HEK293T (cell line): ENCODE data around the gene FHOD3.
"Not testable (repeated sequence)": the region's sequence is repeated elsewhere in the genome, so short reads cannot be mapped to it uniquely, and the experiment has no call there.

ENCODE experiments used
- CTCF ChIA-PET: fragments of 350-600 bp; formaldehyde crosslinking; extraction: SDS; loops from one replicate; lab custom pipeline; 2021; ENCODE audit warnings: antibody characterized with exemption, inconsistent platforms; lab: Yijun Ruan, JAX
- POLR2A ChIA-PET: fragments of 350-600 bp; formaldehyde crosslinking; extraction: SDS; loops from one replicate; lab custom pipeline; 2020; ENCODE audit warnings: antibody characterized with exemption, inconsistent platforms; lab: Yijun Ruan, JAX
- DNase-seq: peaks from one replicate; pipeline ENCODE4 v3.0.0; 2012; ENCODE audit warnings: mixed read lengths; ENCODE audit errors: extremely low spot score
- ARNT ChIP-seq: fragments of 450-650 bp; IDR thresholded peaks from 2 replicates; pipeline ENCODE4 v1.6.1; 2017; ENCODE audit warnings: mild to moderate bottlenecking
- BHLHE40 ChIP-seq: fragments of 450-650 bp; IDR thresholded peaks from 2 replicates; pipeline ENCODE4 v1.6.1; 2016; ENCODE audit warnings: mild to moderate bottlenecking, moderate library complexity, borderline replicate concordance
- CTBP1 ChIP-seq: fragments of 450-650 bp; IDR thresholded peaks from 2 replicates; pipeline ENCODE4 v1.6.1; 2016; ENCODE audit warnings: borderline replicate concordance
- ELF4 ChIP-seq: fragments of 450-650 bp; IDR thresholded peaks from 2 replicates; pipeline ENCODE4 v1.6.1; 2017; ENCODE audit warnings: antibody characterized with exemption
- FOXA1 ChIP-seq: fragments of 450-650 bp; IDR thresholded peaks from 2 replicates; pipeline ENCODE4 v1.6.1; 2016; ENCODE audit warnings: mild to moderate bottlenecking
- FOXK2 ChIP-seq: fragments of 450-650 bp; IDR thresholded peaks from 2 replicates; pipeline ENCODE4 v1.6.1; 2016; ENCODE audit warnings: mild to moderate bottlenecking
- FOXM1 ChIP-seq: fragments of 450-650 bp; IDR thresholded peaks from 2 replicates; pipeline ENCODE4 v1.6.1; 2017; ENCODE audit warnings: mild to moderate bottlenecking, borderline replicate concordance
- HDGF ChIP-seq: fragments of 450-650 bp; IDR thresholded peaks from 2 replicates; pipeline ENCODE4 v1.6.1; 2017; ENCODE audit warnings: antibody characterized with exemption, borderline replicate concordance
- L3MBTL2 ChIP-seq: fragments of 450-650 bp; conservative IDR thresholded peaks from 2 replicates; pipeline ENCODE4 v1.6.1; 2016; ENCODE audit warnings: mild to moderate bottlenecking
- LEF1 ChIP-seq: fragments of 450-650 bp; IDR thresholded peaks from 2 replicates; pipeline ENCODE4 v1.6.1; 2017; ENCODE audit warnings: mild to moderate bottlenecking, borderline replicate concordance
- NFRKB ChIP-seq: fragments of 450-650 bp; IDR thresholded peaks from 2 replicates; pipeline ENCODE4 v1.6.1; 2016; ENCODE audit warnings: mild to moderate bottlenecking, moderate library complexity
- SP1 ChIP-seq: fragments of 450-650 bp; IDR thresholded peaks from 2 replicates; pipeline ENCODE4 v1.6.1; 2017
- SUZ12 ChIP-seq: fragments of 450-650 bp; IDR thresholded peaks from 2 replicates; pipeline ENCODE4 v1.6.1; 2016; ENCODE audit warnings: mild to moderate bottlenecking
- TARDBP ChIP-seq: fragments of 450-650 bp; IDR thresholded peaks from 2 replicates; pipeline ENCODE4 v1.6.1; 2016
- ZNF384 ChIP-seq: fragments of 450-650 bp; IDR thresholded peaks from 2 replicates; pipeline ENCODE4 v1.6.1; 2016
- TF ChIP-seq, protein P1 (sequence below): fragments of 450-650 bp; IDR thresholded peaks from 2 replicates; pipeline ENCODE4 v1.6.1; 2016

The FHOD3 gene

GRCh38 chr18:36812678-36813077, 515.2 kb downstream of the FHOD3 start:
- CTCF ChIA-PET: interaction anchor here (0.7 to 4.0 kb wide), 4 partner anchors 9 to 125 kb away, joined by 3 to 15 read pairs (median 4); partner anchors contain the start of genes KIAA1328 and TPGS2
- POLR2A ChIA-PET: no interaction called here
- no peak for DNase-seq
- TF ChIP-seq ELF4 (no peak), NFRKB (no peak), SUZ12 (no peak), FOXA1 (no peak), FOXK2 (no peak), L3MBTL2 (no peak), CTBP1 (no peak), SP1 (no peak), FOXM1 (no peak), LEF1 (no peak), TARDBP (no peak), ARNT (no peak), HDGF (no peak), BHLHE40 (no peak), ZNF384 (no peak)
- TF ChIP-seq, protein P1, sequence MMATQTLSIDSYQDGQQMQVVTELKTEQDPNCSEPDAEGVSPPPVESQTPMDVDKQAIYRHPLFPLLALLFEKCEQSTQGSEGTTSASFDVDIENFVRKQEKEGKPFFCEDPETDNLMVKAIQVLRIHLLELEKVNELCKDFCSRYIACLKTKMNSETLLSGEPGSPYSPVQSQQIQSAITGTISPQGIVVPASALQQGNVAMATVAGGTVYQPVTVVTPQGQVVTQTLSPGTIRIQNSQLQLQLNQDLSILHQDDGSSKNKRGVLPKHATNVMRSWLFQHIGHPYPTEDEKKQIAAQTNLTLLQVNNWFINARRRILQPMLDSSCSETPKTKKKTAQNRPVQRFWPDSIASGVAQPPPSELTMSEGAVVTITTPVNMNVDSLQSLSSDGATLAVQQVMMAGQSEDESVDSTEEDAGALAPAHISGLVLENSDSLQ: no peak

GRCh38 chr18:36813101-36813775, 515.7 kb downstream of the FHOD3 start:
- DNase-seq: no peak
- CTCF ChIA-PET: interaction anchor here (0.7 to 1.5 kb wide), 3 partner anchors 8 to 16 kb away, joined by 3 to 5 read pairs (median 3); partner anchors contain the start of genes KIAA1328 and TPGS2
- TF ChIP-seq L3MBTL2 (no peak), HDGF (no peak), BHLHE40 (no peak), ARNT (no peak), SP1 (no peak), TARDBP (no peak), FOXK2 (no peak), CTBP1 (no peak), ELF4 (no peak), FOXM1 (no peak), LEF1 (no peak), NFRKB (no peak), SUZ12 (no peak), FOXA1 (no peak), ZNF384 (no peak)
- TF ChIP-seq, protein P1: no peak
- POLR2A ChIA-PET: no interaction called here

DNA sequence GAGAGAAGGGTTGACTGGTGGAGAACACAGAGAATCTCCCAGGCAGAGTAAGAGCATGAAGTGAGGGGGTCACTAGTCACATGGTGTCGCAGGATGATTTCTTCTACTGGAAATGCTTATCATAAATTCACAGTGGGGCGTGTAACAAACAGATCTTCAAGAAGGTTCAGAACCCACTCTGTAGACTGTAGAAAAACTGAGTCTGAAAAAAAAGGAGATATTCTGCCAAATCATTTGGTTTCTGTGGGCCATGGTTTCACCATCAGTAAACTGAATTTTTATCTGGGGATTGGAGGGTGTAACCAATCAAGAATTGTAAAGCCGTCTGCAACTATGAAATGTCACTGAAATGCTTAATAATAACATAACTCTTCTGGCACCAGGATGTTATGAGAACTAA, 516.3 kb downstream of the FHOD3 start:
- CTCF ChIA-PET: interaction anchor here (1.5 kb wide), 1 partner anchor 15 kb away, joined by 5 read pairs; the partner anchor contains the start of genes KIAA1328 and TPGS2
- no peak for TF ChIP-seq ELF4
- TF ChIP-seq HDGF: no peak
- TF ChIP-seq NFRKB: no peak
- TF ChIP-seq SUZ12: no peak
- TF ChIP-seq, protein P1: no peak
- TF ChIP-seq BHLHE40: no peak
- no peak for TF ChIP-seq FOXM1
- no peak for TF ChIP-seq CTBP1
- DNase-seq: no peak
- POLR2A ChIA-PET: interaction anchor here (1.1 kb wide), 1 partner anchor 15 kb away, joined by 6 read pairs; the partner anchor contains the start of genes KIAA1328 and TPGS2

GRCh38 chr18:36814994-36815393, 517.5 kb downstream of the FHOD3 start:
- ChIA-PET POLR2A (interaction anchor here (1.1 kb wide), 1 partner anchor 14 kb away, joined by 6 read pairs; the partner anchor contains the start of genes KIAA1328 and TPGS2), CTCF (interaction anchor here (0.6 to 0.9 kb wide), 2 partner anchors 14 to 963 kb away, joined by 3 read pairs; partner anchors contain the start of genes KIAA1328 and TPGS2)
- DNase-seq: peak; percentile 39
- TF ChIP-seq NFRKB (no peak), LEF1 (no peak)

DNA sequence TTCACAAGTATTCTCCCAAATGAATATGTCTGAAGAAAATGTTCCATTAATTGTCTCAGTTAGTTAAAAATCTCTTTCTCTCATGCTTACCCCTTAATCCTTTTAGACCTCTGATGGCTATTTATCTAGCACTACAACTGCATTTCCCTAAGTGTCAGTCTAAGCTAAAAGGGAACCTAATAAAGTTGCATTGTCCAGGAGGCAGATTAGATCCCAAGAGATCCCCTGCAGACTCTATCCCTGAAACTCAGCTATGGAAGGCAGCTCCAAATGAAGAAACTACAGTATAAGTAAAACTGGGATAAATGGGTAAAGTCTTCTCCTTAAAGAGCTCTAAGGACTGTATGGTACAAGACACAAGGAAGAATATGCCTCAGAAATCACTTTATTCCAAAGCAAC, 518.6 kb downstream of the FHOD3 start:
- CTCF ChIA-PET: interaction anchor here (0.7 kb wide), 1 partner anchor 171 kb away, joined by 3 read pairs; no protein-coding TSS in a partner anchor
- POLR2A ChIA-PET: interaction anchor here (1.4 kb wide), 1 partner anchor 12 kb away, joined by 6 read pairs; the partner anchor contains the start of genes KIAA1328 and TPGS2
- not testable (repeated sequence) for DNase-seq

DNA sequence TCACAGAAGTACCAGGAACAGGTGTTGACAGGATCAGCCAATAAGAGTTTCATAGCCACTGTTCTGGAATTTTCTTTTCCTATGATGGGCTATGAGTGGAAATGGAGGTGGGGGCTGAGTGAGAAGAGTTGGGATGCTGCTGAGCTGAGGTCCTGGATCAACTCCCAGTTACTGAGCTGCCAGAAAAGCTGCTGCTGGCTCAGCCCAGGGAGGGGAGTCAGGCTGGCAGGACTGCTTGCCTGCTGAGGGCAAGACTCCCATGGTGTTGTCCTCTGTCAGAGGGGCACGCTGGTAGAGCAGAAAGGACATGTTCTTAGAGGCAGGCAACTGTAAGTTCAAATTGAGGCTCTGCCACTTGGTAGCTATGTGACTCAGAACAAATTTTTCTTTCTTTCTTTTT, 519.5 kb downstream of the FHOD3 start:
- POLR2A ChIA-PET: interaction anchor here (1.2 kb wide), 1 partner anchor 12 kb away, joined by 5 read pairs; the partner anchor contains the start of genes KIAA1328 and TPGS2
- CTCF ChIA-PET: interaction anchor here (0.6 to 1.7 kb wide), 3 partner anchors 8 to 483 kb away, joined by 3 to 6 read pairs (median 3); partner anchors contain the start of genes KIAA1328 and TPGS2
- TF ChIP-seq ZNF384 (no peak), BHLHE40 (no peak), CTBP1 (no peak), NFRKB (no peak), TARDBP (no peak), HDGF (no peak), L3MBTL2 (no peak)
- TF ChIP-seq, protein P1: no peak
- no peak for DNase-seq
